GM23338 (cell line): ENCODE results near the gene MTNR1B. TPM values are rescaled to one million over a fixed set of nuclear protein-coding genes. Genes with fewer than 3 reads are reported as not detected.

Source experiments
- CREB1 ChIP-seq: fragments of 250-450 bp; sonication (Bioruptor Pico); IDR thresholded peaks from 2 replicates; pipeline ENCODE4 v1.5.0; 2020; ENCODE audit warnings: low read depth, mild to moderate bottlenecking, moderate library complexity
- CTCF ChIP-seq, 2 experiments: fragments of 200-600 bp in 1 of 2; sonication (generic) in 1 of 2; conservative IDR thresholded peaks; 2 replicates each; pipeline versions ENCODE4 v1.5.1 to v1.6.1; 2016 to 2017; ENCODE audit warnings: antibody characterized with exemption in 2 of 2, low read depth in 2 of 2, mild to moderate bottlenecking in 2 of 2, moderate library complexity in 1 of 2
- EZH2 ChIP-seq: fragments of 200-600 bp; sonication (generic); IDR thresholded peaks from one replicate; pipeline ENCODE4 v1.8.0; 2017; ENCODE audit warnings: antibody characterized with exemption, mild to moderate bottlenecking, low read depth; ENCODE audit not compliant: unreplicated experiment
- EZH2phosphoT487 ChIP-seq: fragments of 200-600 bp; sonication (generic); IDR thresholded peaks from one replicate; pipeline ENCODE4 v1.8.1; 2018; ENCODE audit warnings: antibody characterized with exemption; ENCODE audit not compliant: unreplicated experiment
- NANOG ChIP-seq: IDR thresholded peaks from 2 replicates; pipeline ENCODE4 v1.6.1; 2016; ENCODE audit warnings: antibody characterized with exemption, borderline replicate concordance
- POLR2AphosphoS5 ChIP-seq: IDR thresholded peaks from 2 replicates; pipeline ENCODE4 v1.6.1; 2016; ENCODE audit warnings: antibody characterized with exemption, low read depth
- REST ChIP-seq: IDR thresholded peaks from one replicate; pipeline ENCODE4 v1.6.1; 2018; ENCODE audit warnings: antibody characterized with exemption; ENCODE audit not compliant: unreplicated experiment
- ZNF462 ChIP-seq: fragments of 250-450 bp; sonication (Bioruptor Pico); IDR thresholded peaks from 2 replicates; pipeline ENCODE4 v1.5.0; 2020; ENCODE audit warnings: mild to moderate bottlenecking, moderate library complexity
- polyA plus RNA-seq: library from polyadenylated mRNA; unstranded; fragments of >200 nt; fragmentation: Nextera tagmentation; extraction: Ambion mirVana; gene quantifications from 2 replicates; pipeline ENCODE4 v1.2.1, GENCODE V29; 2016
- total RNA-seq: library from RNA; depleted of rRNA; stranded (reverse); fragments of >200 nt; shearing (Covaris generic); gene quantifications from 2 replicates; pipeline ENCODE4 v1.2.3, GENCODE V29; 2014

MTNR1B gene
- total and polyA plus RNA-seq, 2 experiments from 2014 or later: not detected

- TF ChIP-seq ZNF462 (CRISPR knock-in tag) (no peak), NANOG (no peak), CTCF (conservative IDR thresholded peaks at IDR 0.05; ENCODE audit: low read depth in 2 of 2) (no peak), REST (no peak), EZH2 (no peak), EZH2phosphoT487 (no peak), POLR2AphosphoS5 (no peak), CREB1 (CRISPR knock-in tag) (no peak)
Measured at GRCh38 chr11:92920331-92920730, 49.1 kb upstream of the MTNR1B start (continued).
